K562 (cell line): Measurements from ENCODE around the gene LRRC47. TPM values are rescaled to one million over a fixed set of nuclear protein-coding genes. Genes with fewer than 3 reads are reported as not detected.

Source experiments
- BHLHE40 ChIP-seq: IDR thresholded peaks from 2 replicates; pipeline ENCODE4 v1.6.1; 2011; ENCODE audit warnings: low read length, improper control_type of control experiment
- ELF1 ChIP-seq: fragments of 200-800 bp; sonication (Bioruptor generic); IDR thresholded peaks from 2 replicates; pipeline ENCODE4 v1.6.1; 2016; ENCODE audit warnings: missing genetic modification characterization, missing compliant biosample characterization
- NR2C2 ChIP-seq, 2 experiments: fragments of 200-800 bp in 1 of 2; sonication (Bioruptor generic) in 1 of 2; sonication (generic) in 1 of 2; formaldehyde crosslinking in 1 of 2; IDR thresholded peaks; 2 replicates each; pipeline versions ENCODE4 v1.6.1 to v1.8.0; 2016 to 2022; ENCODE audit warnings: mild to moderate bottlenecking in 1 of 2, missing compliant biosample characterization in 1 of 2, missing genetic modification characterization in 1 of 2, missing genetic modification reagents in 1 of 2
- PHB ChIP-seq: fragments of 250-450 bp; sonication (Bioruptor Pico); IDR thresholded peaks from 2 replicates; pipeline ENCODE4 v1.5.0; 2021
- RBM17 ChIP-seq: fragments of 200-400 bp; formaldehyde crosslinking; IDR thresholded peaks from 2 replicates; pipeline ENCODE4 v1.6.1; 2017; ENCODE audit warnings: low read depth, mild to moderate bottlenecking, low read length, borderline replicate concordance
- SMARCC2 ChIP-seq: fragments of 450-650 bp; IDR thresholded peaks from 2 replicates; pipeline ENCODE4 v1.6.1; 2017; ENCODE audit warnings: antibody characterized with exemption, moderate library complexity, mild to moderate bottlenecking, low read depth
- TEAD4 ChIP-seq, 2 experiments: sonication (generic) in 1 of 2; formaldehyde crosslinking in 1 of 2; IDR thresholded peaks; 2 replicates each; pipeline versions ENCODE4 v1.6.1 to v1.8.0; 2012 to 2022; ENCODE audit warnings: borderline replicate concordance in 1 of 2, inconsistent platforms in 1 of 2, low read length in 1 of 2, mild to moderate bottlenecking in 1 of 2, missing genetic modification reagents in 1 of 2
- ZNF263 ChIP-seq: sonication (generic); formaldehyde crosslinking; IDR thresholded peaks from 2 replicates; pipeline ENCODE4 v1.8.0; 2022; ENCODE audit warnings: mild to moderate bottlenecking, missing genetic modification reagents, borderline replicate concordance
- polyA plus RNA-seq, 8 experiments: library from polyadenylated mRNA; depleted of rRNA in 4 of 8; stranded (reverse) in 5 of 8; unstranded in 3 of 8; fragments of >200 nt; fragmentation: Nextera tagmentation in 2 of 8; fragmentation: Illumina TruSeq in 1 of 8; extraction: Ambion mirVana in 2 of 8; extraction: Trizol in 1 of 8; gene quantifications; 2 replicates each; pipeline versions ENCODE4 v1.2.1 to v1.2.3, GENCODE V29; 2011 to 2014; ENCODE audit warnings: inconsistent platforms in 1 of 8, missing spikeins in 1 of 8
- total RNA-seq, 7 experiments: library from RNA; depleted of rRNA in 6 of 7; stranded (reverse); fragments of >200 nt in 6 of 7; fragmentation: Illumina TruSeq in 2 of 7; extraction: Trizol in 2 of 7; gene quantifications; 2 replicates each; pipeline versions ENCODE4 v1.2.1 to v1.2.3, GENCODE V29; 2011 to 2021; ENCODE audit warnings: low replicate concordance in 1 of 7
- TF ChIP-seq, protein P1 (sequence below): sonication (generic); IDR thresholded peaks from 2 replicates; pipeline ENCODE4 v1.6.1; 2016

Gene LRRC47
- total and polyA plus RNA-seq, 9 of the 15 experiments (the other 6 are each of a cell fraction or from before 2014, with no cell fraction given) = 4.6 to 68.0 (median 35.9) TPM

DNA sequence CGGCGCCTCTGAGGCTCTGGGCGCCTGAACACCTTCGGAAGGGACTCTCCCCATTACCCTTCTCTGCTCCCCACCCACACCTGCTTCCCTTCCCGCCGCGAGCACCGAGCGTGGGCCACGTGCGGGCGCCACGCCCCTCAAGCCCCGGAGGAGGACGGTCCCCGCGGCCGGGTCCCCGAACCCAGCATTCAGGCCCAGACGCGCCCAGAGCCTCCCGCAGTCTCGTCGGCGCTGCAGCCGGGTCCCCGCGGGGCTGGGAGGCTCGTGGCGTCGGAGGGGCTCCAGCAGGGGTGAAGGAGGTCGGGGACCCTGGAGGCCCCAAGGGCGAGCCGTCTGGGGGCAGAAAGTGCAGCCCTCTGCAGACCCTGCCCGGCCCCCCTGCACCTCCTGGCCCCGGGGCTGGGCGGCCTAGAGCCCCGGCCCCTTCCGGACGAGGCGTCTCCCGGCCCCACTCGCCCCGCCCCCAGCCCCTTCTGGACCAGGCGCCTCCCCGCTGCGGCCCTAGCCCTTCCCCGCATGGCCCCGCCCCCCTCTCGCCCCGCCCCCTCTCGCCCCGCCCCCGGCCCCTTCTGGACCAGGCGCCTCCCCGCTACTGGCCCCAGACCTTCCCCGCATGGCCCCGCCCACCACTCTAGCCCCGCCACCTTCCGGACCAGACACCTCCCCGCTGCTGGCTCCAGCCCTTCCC, 24.1 kb downstream of the LRRC47 start (continued):
- TF ChIP-seq NR2C2 (CRISPR knock-in tag; IDR thresholded peaks at IDR 0.05) (no peak), NR2C2 (tag; IDR thresholded peaks at IDR 0.05) (0 out of 2 replicates have a peak, but pooled peaks have one; percentile 1), RBM17 (no peak), ZNF263 (no peak), PHB (0 out of 2 replicates have a peak, but pooled peaks have one; percentile 31), SMARCC2 (no peak), ELF1 (tag) (peak; percentile 60), BHLHE40 (peak; percentile 66), TEAD4 (IDR thresholded peaks at IDR 0.05; ENCODE audit: low read length) (0 out of 2 replicates have a peak, but pooled peaks have one; percentile 10), TEAD4 (CRISPR knock-in tag; IDR thresholded peaks at IDR 0.05; ENCODE audit: borderline replicate concordance) (no peak)
- TF ChIP-seq, protein P1, sequence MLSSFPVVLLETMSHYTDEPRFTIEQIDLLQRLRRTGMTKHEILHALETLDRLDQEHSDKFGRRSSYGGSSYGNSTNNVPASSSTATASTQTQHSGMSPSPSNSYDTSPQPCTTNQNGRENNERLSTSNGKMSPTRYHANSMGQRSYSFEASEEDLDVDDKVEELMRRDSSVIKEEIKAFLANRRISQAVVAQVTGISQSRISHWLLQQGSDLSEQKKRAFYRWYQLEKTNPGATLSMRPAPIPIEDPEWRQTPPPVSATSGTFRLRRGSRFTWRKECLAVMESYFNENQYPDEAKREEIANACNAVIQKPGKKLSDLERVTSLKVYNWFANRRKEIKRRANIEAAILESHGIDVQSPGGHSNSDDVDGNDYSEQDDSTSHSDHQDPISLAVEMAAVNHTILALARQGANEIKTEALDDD = no peak
